Progenitor cell of endocrine pancreas (in vitro differentiated cells): ENCODE data around the gene NEUROG3. TPM values are rescaled to one million over a fixed set of nuclear protein-coding genes. Genes with fewer than 3 reads are reported as not detected.
"Not testable (repeated sequence)": the region's sequence is repeated elsewhere in the genome, so short reads cannot be mapped to it uniquely, and the experiment has no call there.

Experiments
- DNase-seq: peaks from one replicate; pipeline ENCODE4 v3.0.0; 2021; ENCODE audit warnings: low spot score; ENCODE audit not compliant: unreplicated experiment
- H3K27ac Mint-ChIP-seq: 2 replicates; pipeline ENCODE4 v1.8.0; 2021; ENCODE audit warnings: mild to moderate bottlenecking, moderate library complexity, mixed read lengths
- H3K27me3 Mint-ChIP-seq: 2 replicates; pipeline ENCODE4 v1.8.0; 2021; ENCODE audit warnings: mixed read lengths
- H3K36me3 Mint-ChIP-seq: 2 replicates; pipeline ENCODE4 v1.8.0; 2022; ENCODE audit warnings: mixed read lengths; ENCODE audit not compliant: insufficient read depth
- H3K4me1 Mint-ChIP-seq: 2 replicates; pipeline ENCODE4 v1.8.0; 2021; ENCODE audit warnings: low read depth, mixed read lengths
- H3K4me3 Mint-ChIP-seq: 2 replicates; pipeline ENCODE4 v1.8.0; 2021; ENCODE audit warnings: low read depth, mild to moderate bottlenecking, moderate library complexity, mixed read lengths
- H3K9me3 Mint-ChIP-seq: 2 replicates; pipeline ENCODE4 v1.8.0; 2021; ENCODE audit warnings: low read depth, mixed read lengths
- CTCF ChIP-seq: fragments of 200-600 bp; sonication (generic); IDR thresholded peaks from one replicate; pipeline ENCODE4 v1.5.0; 2021; ENCODE audit warnings: antibody characterized with exemption, mild to moderate bottlenecking; ENCODE audit not compliant: unreplicated experiment
- total RNA-seq: library from RNA; stranded (reverse); gene quantifications from 2 replicates; pipeline ENCODE4 v1.2.1, GENCODE V29; 2021

The NEUROG3 gene
- total RNA-seq, 1 donor from 2014 or later = 7.3 TPM

- Mint-ChIP-seq H3K27ac (no peak overlapping the region), H3K9me3 (peaks cover 16% of the 10 kb centered on the region), H3K27me3 (peaks cover 31% of the 10 kb centered on the region), H3K4me3 (no peak overlapping the region), H3K4me1 (peaks cover under 1% of the 10 kb centered on the region), H3K36me3 (peaks cover 4% of the 10 kb centered on the region)
- DNase-seq = no peak
- no peak for TF ChIP-seq CTCF
These were observed 34.8 kb downstream of the NEUROG3 start for GRCh38 chr10:69538461-69538860.

- Mint-ChIP-seq H3K9me3 (peaks cover 15% of the 10 kb centered on the region), H3K4me3 (no peak overlapping the region), H3K36me3 (peaks cover 4% of the 10 kb centered on the region), H3K4me1 (no peaks in the 10 kb centered on the region), H3K27me3 (peaks cover 36% of the 10 kb centered on the region), H3K27ac (no peak overlapping the region)
- no peak for TF ChIP-seq CTCF
- no peak for DNase-seq
These were observed 35.8 kb downstream of the NEUROG3 start for GRCh38 chr10:69537449-69537848.

- peaks cover 37% of the 10 kb centered on the region for H3K27me3 Mint-ChIP-seq
- not testable (repeated sequence) for H3K9me3 Mint-ChIP-seq, H3K36me3 Mint-ChIP-seq, H3K4me3 Mint-ChIP-seq, H3K27ac Mint-ChIP-seq, DNase-seq, H3K4me1 Mint-ChIP-seq
These were observed 36.7 kb downstream of the NEUROG3 start for GRCh38 chr10:69536521-69536920.

GRCh38 chr10:69533658-69534057 is 39.6 kb downstream of the NEUROG3 start:
- H3K4me1 Mint-ChIP-seq = no peaks in the 10 kb centered on the region
- TF ChIP-seq CTCF = no peak
- no peak overlapping the region for H3K4me3 Mint-ChIP-seq
- H3K27ac Mint-ChIP-seq = no peak overlapping the region
- H3K27me3 Mint-ChIP-seq = peaks cover 24% of the 10 kb centered on the region
- H3K36me3 Mint-ChIP-seq = no peaks in the 10 kb centered on the region
- no peak for DNase-seq
- H3K9me3 Mint-ChIP-seq = no peaks in the 10 kb centered on the region

- H3K4me1 Mint-ChIP-seq = no peaks in the 10 kb centered on the region
These were observed 45.3 kb downstream of the NEUROG3 start for GRCh38 chr10:69527961-69528360.

More at GRCh38 chr10:69527961-69528360, 45.3 kb downstream of the NEUROG3 start:
- no peak for DNase-seq
- H3K9me3 Mint-ChIP-seq = no peaks in the 10 kb centered on the region
- peaks cover 23% of the 10 kb centered on the region for H3K27me3 Mint-ChIP-seq
- no peak overlapping the region for H3K27ac Mint-ChIP-seq
- H3K36me3 Mint-ChIP-seq = no peaks in the 10 kb centered on the region
- no peak for TF ChIP-seq CTCF
- H3K4me3 Mint-ChIP-seq = no peak overlapping the region

Other genes starting within 250 kb of the NEUROG3 start
- gene TACR2, start 156.5 kb downstream of the NEUROG3 start, total RNA-seq = not detected in 2 replicates
- 14.7 and 17.9 TPM in 2 replicates for gene TSPAN15, start 122.0 kb downstream of the NEUROG3 start, total RNA-seq
- 42.4 and 44.2 TPM in 2 replicates for gene FAM241B, start 56.8 kb upstream of the NEUROG3 start, total RNA-seq
- 0.43 and 0.47 TPM in 2 replicates for gene COL13A1, start 228.5 kb upstream of the NEUROG3 start, total RNA-seq